Measurements from ENCODE around the gene ARL13A. TPM values are rescaled to one million over a fixed set of nuclear protein-coding genes. Genes with fewer than 3 reads are reported as not detected.

The ARL13A gene
- total RNA-seq, 2 donors from 2014 or later: not detected

DNA sequence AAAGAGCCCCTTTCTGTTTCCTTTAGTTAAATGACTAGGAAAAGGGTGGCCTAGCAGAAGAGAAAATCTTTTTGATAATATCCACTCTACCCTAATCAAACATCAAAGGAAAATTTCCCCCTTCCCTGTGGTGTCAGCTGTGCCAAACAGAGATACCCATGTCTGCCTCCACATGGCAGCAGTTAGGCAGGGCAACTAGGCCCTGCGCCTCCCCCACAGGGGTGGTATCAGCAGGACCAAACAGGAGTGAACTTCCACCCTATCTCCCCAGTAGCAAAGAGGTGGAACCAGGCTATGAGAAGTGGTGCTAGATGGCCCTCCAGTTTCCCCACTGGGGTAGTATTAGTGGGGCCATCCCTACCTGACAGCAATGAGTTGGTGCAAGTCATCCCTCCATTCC is 21.0 kb upstream of the ARL13A start:
- Histone ChIP-seq H3K4me3 (no peak overlapping the region), H3K27ac (no peak overlapping the region), H3K27me3 (replicated peaks; ENCODE audit: insufficient read depth) (no peaks in the 10 kb centered on the region), H3K9me3 (no peaks in the 10 kb centered on the region), H3K4me1 (ENCODE audit: control insufficient read depth in 1 of 2, low read depth in 2 of 2) (no peaks in the 10 kb centered on the region), H3K36me3 (no peaks in the 10 kb centered on the region)
- ATAC-seq (ENCODE audit: insufficient number of reproducible peaks, low FRiP score, low read depth) (no peak), DNase-seq (ENCODE audit: low spot score) (no peak)
- TF ChIP-seq, protein P1, sequence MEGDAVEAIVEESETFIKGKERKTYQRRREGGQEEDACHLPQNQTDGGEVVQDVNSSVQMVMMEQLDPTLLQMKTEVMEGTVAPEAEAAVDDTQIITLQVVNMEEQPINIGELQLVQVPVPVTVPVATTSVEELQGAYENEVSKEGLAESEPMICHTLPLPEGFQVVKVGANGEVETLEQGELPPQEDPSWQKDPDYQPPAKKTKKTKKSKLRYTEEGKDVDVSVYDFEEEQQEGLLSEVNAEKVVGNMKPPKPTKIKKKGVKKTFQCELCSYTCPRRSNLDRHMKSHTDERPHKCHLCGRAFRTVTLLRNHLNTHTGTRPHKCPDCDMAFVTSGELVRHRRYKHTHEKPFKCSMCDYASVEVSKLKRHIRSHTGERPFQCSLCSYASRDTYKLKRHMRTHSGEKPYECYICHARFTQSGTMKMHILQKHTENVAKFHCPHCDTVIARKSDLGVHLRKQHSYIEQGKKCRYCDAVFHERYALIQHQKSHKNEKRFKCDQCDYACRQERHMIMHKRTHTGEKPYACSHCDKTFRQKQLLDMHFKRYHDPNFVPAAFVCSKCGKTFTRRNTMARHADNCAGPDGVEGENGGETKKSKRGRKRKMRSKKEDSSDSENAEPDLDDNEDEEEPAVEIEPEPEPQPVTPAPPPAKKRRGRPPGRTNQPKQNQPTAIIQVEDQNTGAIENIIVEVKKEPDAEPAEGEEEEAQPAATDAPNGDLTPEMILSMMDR (IDR thresholded peaks at IDR 0.05): no peak

DNA sequence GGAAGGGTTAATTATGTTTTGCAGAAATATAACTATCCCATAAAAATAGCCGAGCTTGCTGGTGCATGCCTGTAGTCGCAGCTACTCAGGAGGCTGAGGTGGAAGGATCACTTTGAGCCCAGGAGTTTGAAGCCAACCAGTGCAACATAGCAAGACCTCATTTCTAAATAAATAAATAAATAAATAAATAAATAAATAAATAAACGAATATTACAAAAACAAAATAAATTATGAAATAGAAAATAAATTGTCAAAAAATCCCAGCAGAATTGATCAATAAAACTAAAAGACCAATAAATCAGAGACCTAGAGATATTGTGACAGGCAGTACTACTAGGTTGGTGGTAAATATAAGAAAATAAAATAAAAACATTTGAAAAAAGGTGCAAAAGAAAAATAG is 6.7 kb upstream of the ARL13A start:
- Histone ChIP-seq H3K4me1 (ENCODE audit: control insufficient read depth in 1 of 2, low read depth in 2 of 2) (no peaks in the 10 kb centered on the region), H3K27ac (no peak overlapping the region), H3K4me3 (no peak overlapping the region), H3K9me3 (no peaks in the 10 kb centered on the region), H3K27me3 (replicated peaks; ENCODE audit: insufficient read depth) (no peaks in the 10 kb centered on the region), H3K36me3 (no peaks in the 10 kb centered on the region)
- ATAC-seq (ENCODE audit: insufficient number of reproducible peaks, low FRiP score, low read depth): no peak
- TF ChIP-seq, protein P1 (IDR thresholded peaks at IDR 0.05): no peak
- no peak for DNase-seq (ENCODE audit: low spot score)

DNA sequence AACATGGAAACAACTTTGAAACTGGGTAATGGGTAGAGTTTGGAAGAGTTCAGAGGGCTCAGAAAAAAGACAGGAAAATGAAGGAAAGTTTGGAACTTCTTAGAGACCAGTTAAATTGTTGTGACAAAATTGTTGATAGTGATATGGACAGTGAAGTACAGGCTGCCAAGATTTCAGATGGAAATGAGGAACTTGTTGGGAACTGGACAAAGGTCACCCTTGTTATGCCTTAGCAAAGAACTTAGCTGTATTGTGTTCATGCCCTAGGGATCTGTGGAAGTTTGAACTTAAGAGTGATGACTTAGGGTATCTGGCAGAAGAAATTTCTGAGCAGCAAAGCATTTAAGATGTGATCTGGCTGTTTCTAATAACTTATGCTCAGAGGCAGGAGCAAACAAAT is 5.1 kb upstream of the ARL13A start:
- ATAC-seq (ENCODE audit: insufficient number of reproducible peaks, low FRiP score, low read depth) (no peak), DNase-seq (ENCODE audit: low spot score) (no peak)
- TF ChIP-seq, protein P1 (IDR thresholded peaks at IDR 0.05): no peak
- Histone ChIP-seq H3K36me3 (no peaks in the 10 kb centered on the region), H3K9me3 (no peaks in the 10 kb centered on the region), H3K4me1 (ENCODE audit: control insufficient read depth in 1 of 2, low read depth in 2 of 2) (no peaks in the 10 kb centered on the region), H3K4me3 (no peak overlapping the region), H3K27me3 (replicated peaks; ENCODE audit: insufficient read depth) (no peaks in the 10 kb centered on the region), H3K27ac (no peak overlapping the region)

DNA sequence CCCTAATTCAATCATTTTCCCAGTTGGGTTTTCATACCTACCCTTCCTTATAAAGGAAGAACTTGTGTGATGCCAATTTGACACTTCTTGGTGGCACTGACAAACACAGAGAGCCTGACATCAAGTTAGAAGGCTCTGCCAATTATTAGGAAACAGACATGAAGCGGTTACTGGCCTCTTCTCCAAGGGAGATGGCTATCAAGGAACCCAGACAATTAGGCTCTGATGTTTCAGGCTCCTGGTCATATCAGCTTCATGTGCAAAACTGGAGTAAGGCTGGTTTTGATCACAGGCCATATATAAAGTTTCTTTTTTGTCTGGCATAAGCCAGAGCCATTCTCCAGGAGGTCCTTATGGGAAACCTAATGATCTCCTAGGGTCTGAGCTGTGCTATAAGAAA is 428 bp downstream of the ARL13A start:
- TF ChIP-seq, protein P1 (IDR thresholded peaks at IDR 0.05): no peak
- H3K27ac ChIP-seq: no peak overlapping the region
- no peaks in the 10 kb centered on the region for H3K36me3 ChIP-seq
- DNase-seq (ENCODE audit: low spot score) (no peak), ATAC-seq (ENCODE audit: insufficient number of reproducible peaks, low FRiP score, low read depth) (no peak)
- H3K4me3 ChIP-seq: no peak overlapping the region
- no peaks in the 10 kb centered on the region for H3K4me1 ChIP-seq (ENCODE audit: control insufficient read depth in 1 of 2, low read depth in 2 of 2)
- H3K9me3 ChIP-seq: no peaks in the 10 kb centered on the region
- H3K27me3 ChIP-seq (replicated peaks; ENCODE audit: insufficient read depth): no peaks in the 10 kb centered on the region

DNA sequence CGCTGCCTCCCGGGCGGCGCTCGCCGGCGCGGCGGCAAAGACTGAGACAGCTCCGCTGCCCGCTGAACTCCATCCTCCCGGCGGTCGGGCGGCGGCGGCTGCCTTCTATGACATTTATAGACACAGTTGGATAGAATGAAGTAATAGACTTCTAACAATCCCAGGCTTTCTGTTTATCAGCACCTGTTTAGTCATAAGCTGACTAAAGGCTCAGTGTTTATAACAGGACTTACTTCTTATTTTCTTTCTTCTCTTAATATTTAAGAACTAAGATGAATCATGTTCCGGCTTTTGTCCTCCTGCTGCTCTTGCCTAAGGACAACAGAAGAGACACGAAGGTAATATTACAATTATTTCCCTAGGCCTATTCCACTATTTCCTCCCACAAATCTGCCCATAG is 3.9 kb downstream of the ARL13A start:
- no peak for DNase-seq (ENCODE audit: low spot score)
- TF ChIP-seq, protein P1 (IDR thresholded peaks at IDR 0.05): no peak

More for the DNA sequence above, 3.9 kb downstream of the ARL13A start:
- H3K36me3 ChIP-seq: no peaks in the 10 kb centered on the region
- no peaks in the 10 kb centered on the region for H3K4me1 ChIP-seq (ENCODE audit: control insufficient read depth in 1 of 2, low read depth in 2 of 2)
- H3K27me3 ChIP-seq (replicated peaks; ENCODE audit: insufficient read depth): no peaks in the 10 kb centered on the region
- H3K4me3 ChIP-seq: no peak overlapping the region
- no peak for ATAC-seq (ENCODE audit: insufficient number of reproducible peaks, low FRiP score, low read depth)
- H3K9me3 ChIP-seq: no peaks in the 10 kb centered on the region
- H3K27ac ChIP-seq: no peak overlapping the region
